GM19043 (cell line): Measurements from ENCODE around the gene SLCO2A1.

Experiments used
- ATAC-seq: cut with Tn5 transposase; IDR thresholded peaks from one replicate; pipeline ENCODE4 v1.9.1; 2021; ENCODE audit warnings: low read depth; ENCODE audit not compliant: unreplicated experiment

The SLCO2A1 gene

DNA sequence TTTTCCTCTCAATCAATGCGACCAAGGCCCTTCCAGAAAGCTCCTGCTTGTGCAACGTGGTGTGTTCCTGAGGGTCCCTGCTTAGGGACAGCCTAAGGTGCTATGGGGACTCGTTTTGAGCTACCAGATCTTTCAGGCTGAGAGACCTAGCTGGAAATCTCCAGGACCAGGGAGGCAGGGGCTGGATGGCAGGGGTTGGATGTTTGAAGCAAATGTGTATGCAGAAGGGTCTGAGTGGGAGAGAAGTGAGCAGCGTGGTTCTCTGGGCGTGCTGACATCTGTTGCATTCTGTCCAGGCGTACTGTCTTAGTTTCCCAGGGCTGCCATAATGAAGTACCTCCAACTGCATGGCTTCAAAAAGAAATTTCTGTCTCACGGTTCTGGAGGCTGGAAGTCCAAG is 31.7 kb upstream of the SLCO2A1 start:
- ATAC-seq: no peak

DNA sequence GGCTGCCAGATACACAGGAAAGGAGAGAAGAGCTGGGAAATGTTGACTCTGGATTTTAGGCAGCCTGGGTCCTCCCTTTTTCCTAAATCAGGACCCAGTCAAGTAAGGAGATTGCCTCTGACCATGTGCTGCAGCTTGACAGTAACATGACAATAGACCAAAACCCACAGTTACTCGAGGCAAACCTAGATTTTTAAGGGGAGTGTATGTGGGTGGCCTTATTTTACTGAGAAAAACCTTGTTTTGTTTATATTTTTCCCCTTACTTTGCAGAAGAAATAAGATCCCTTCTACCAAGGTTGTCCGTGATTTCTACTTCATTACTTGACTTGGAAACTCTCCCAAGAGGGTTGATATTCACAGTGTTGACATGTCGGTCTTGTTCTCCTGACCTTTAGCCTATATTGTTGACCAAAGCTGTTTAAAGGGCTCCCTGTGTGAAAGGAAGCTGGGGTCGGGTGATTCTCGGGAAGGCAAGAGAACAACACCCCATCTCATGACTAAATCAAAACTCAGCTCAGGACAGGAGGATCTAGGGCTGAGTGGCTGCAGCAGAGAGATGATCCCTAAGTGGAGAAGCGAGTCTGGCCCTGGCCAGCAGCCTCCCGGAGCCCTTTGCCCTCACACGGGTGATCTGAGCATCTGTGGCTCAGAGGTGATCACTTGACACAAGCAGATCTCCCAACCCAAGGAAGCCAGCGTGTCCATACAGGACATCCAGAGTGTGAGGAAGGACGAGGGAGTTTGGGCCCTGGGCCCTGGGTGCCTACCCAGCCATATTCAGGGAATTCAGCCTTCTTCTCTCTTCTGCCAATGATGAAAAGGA is 31.0 kb upstream of the SLCO2A1 start:
- no peak for ATAC-seq

DNA sequence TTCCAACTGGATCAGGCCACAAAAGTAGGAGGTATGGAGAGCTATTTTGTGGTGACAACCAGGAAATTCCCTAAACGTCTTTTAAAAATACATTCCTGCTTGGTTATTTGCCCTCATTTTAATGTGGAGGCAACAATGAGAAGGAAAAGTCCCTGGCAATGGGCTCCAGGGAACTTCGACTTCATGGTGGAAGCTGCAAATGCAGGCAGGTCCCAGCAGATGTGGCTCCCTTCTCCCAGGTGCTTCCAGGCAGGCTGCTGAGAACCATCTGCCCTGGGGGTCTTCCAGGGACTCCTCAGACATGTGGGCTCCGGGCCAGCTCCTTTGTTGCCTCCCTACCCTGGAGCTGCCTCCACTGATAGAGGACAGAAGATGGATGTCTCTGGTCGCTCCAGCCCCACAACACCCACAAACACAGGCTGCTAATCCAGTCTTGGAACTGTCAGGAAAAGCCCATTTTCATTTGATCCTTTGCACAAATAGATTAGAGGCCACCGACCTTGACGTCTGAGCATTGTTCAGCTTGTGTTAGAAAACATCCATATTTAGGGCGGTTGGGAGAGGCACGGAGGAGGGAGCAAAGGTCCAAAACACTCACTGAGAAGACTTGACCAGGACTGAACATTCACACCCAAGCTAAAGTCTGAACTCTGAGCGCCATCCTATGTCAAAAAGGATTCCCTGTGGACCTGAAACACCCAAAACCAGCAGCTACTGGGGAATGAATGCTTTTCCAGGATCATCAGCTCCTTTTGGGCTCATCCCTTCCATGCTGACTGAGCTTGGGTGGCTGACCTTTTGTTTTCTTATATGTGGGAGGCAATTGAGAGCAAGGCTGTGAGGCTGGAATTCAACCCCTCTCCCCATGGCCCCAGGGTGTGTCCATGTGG is 30.2 kb upstream of the SLCO2A1 start:
- no peak for ATAC-seq

DNA sequence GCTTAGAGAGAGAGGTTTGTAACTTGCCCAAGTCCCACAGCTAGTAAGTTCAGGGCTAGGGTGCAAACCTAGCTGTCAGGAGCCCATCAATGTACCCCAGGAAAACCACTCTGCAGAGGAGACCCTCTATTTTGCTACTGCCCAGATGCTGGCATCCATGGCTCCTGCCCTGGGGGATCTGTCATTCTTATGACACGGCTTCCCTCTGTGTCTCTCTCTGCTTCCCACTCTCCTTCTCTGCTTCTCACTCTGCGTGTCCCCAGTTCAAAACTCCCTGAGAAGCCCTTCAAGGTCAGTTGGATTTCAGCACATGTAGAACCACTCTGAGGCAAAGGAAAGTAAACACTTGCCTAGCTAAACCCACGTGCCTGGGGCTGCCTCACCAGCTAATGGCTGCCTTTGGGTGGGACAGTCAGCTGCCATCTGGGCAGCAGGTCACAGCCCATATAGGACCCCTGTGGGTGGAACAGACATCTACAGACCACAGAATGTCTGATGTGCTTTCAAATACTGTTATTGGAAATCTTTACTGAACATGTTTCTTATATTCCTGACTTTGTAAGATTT is 29.4 kb upstream of the SLCO2A1 start:
- no peak for ATAC-seq

DNA sequence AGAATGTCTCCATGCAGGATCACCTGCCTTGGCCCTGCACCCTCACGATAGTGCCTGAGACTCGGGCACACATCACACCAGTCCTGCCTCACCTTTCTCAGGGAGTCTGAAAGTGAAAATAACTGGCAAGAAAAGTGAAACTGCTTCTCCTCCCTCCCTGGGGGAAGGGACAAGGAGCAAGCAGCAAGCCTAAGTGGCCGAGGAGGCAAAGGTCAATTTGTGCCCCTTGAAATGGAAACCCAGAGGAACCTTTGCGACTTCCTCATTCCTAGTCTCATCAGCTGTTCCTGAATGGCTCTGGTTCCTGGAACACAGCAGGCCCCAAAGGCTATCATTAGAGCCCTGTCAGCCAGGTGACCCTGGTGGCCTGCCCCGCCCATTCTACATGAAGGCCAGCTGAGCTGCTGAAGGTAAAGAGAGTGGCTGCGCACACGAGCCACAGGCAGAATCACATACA is 28.0 kb upstream of the SLCO2A1 start:
- no peak for ATAC-seq

DNA sequence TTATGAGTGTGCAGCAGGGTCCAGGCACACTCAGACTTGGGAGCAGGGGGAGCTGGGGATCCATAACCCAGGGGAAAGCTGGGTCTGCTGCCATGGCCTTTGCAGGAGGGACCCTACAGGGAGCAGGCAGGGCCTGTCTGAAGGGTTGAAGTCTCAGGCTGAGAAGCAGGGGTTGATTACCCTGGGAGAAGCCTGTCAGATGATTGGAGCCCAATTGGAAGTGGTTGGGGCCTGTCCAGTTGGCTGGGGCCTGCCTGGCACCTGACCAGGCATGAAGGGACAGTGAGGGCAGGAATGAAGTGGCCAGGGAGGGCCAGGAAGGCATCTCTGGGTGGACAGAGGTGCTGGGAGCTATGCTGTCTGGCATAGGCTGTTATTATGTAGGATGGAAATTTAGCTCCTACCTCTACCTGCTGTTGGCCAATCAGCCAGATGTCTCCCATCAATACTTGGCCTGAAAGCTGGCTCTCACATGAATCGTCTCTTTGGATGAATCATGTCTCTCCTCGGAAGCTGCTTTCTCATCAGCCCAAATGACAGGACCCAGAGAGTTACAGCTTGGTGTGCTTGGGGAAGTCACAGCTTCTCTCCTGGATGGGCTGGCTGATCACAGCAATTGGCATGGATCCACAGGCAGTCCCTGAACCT is 27.4 kb upstream of the SLCO2A1 start:
- no peak for ATAC-seq

DNA sequence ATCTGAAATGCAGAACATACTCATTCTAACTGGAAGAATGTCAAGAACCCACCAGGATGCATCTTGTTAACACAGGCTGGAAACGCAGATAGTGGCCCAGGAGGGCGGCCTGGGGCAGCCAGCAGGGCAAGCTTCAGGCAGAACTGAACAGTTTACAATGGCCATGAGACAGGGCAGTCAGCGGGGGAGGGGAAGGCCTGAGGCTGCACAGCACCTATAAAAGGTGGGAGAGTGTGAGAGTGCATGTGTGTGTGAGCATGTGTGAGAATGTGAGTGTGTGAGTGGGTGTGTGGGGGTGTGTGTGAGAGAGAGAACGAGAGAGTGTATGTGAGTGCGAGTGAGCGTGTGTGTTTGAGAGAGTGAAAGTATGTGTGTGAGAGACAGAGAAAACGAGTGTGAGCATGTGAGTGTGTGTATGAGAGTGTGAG is 26.8 kb upstream of the SLCO2A1 start:
- no peak for ATAC-seq

DNA sequence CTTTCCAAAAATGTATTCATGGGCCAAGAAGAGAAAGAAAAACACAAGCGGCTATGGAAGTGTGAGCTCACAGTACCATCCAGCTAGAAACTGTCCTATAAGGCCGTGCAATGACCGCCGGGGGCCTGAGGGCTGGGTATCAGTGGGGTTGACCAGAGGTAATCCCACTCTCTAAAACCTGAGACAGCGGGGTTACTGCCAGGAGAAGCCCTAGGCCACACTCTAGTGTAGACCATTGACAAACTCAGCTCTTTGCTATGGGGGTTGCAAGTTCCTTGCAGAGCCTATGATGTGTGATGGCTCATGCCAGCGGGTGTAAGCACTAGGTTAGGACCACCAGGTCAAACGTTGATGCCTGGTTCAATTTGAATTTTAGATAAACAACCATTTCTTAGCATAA is 25.9 kb upstream of the SLCO2A1 start:
- no peak for ATAC-seq

DNA sequence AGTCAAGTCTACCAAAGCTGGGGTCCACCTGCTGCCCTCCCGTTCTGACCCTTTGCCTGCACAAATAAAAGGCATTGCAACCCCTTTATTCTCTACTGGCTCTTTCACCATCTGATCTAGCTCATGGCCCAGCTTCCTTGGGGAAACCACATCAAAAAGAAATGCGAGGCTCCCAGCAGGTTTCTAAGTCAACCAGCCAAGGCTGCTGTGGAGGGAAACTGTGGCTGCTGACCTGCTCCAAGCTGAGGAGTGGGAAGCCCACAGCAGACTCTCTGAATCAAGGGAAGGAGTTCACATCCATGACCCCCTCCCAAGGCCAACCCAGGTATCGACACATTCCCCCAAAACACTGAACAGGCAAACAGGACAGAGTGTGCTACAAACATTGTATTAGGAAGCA is 25.2 kb upstream of the SLCO2A1 start:
- no peak for ATAC-seq

DNA sequence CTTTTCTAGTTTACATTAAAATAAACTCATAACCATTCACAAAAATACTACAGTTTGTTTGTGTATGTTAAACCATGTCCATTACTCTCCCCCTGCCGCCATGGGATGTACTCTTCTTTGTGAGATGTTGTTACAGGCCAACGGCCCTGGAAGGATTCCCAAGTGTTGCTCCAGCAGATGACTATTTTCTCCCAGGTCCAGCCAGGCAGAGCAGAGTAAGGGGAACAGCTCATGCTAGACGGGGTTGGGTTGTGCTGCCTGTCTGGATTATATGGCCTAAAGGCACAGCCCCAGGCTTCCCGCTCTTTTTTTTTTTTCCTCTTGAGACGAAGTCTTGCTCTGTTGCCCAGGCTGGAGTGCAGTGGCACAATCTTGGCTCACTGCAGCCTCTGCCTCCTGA is 24.5 kb upstream of the SLCO2A1 start:
- ATAC-seq: no peak

DNA sequence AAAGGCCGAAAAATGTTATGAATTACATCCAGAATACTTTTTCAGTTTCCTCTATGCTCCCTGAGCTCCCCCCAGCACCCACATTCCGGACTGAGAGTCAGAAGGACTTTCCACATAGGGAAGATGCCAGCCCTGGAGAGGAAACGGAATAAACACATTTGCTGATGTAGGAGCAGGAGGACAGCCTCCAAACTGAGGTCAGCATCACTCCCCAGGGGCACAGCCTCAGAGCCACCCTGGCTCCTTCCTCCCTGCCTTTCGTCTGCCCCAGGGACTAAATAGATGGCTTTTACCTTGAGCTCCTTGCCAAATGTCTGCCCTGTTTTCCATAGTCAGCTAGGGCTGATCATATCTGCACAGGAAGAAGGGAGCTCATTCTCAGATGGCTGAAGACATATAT is 22.6 kb upstream of the SLCO2A1 start:
- no peak for ATAC-seq

DNA sequence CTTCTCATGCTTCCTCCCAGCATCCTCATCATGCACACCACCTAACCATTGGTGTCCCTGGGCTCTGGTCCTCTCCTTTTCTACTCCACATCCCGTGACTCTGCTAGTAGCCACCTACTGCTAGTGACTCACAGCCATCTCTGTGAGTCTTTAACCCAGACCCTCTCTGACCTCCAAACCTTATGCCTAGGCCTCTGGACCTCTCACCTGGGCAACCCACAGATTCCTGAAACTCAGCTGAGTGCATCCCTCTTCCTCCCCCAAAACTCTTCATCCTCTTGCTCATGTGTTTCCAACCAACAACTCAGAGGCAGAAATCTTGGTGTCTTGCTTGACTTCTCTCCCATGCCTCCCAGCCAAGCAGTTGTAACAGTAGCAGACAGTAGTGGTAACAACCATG is 20.0 kb upstream of the SLCO2A1 start:
- no peak for ATAC-seq

DNA sequence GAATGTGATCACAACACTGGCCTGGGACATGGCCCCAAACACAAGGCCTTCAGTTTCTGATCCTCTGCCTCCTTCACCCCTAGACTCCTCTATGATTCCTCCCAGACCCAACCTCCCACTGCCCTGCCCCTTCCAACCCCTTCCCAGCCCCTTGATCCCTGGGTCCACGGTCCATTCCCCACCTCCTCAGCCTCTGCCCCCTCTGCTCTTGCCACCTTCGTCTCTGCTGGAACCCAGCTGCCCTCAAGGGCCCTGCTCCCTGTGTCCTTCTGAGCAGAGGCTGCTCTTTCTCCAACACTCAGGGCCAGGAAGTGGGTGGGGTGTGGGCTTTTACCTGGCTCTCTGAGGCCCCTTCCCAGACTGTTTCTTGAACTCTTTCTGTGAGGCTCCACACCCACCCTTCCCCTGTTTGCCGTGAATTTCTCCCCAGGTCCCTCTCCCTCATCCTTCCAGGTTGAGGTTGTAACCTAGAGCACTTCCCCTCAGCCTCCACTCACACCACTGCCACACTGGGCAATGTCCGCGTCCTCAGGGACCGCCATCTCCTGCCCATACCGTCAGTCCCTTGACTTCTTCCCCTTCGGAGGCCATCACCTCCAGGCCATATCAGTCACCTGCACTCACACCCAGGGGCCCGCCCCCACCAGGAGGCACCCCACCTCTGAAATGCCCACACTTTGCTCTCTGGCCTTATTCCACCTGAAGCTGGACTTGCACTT is 18.7 kb upstream of the SLCO2A1 start:
- no peak for ATAC-seq

DNA sequence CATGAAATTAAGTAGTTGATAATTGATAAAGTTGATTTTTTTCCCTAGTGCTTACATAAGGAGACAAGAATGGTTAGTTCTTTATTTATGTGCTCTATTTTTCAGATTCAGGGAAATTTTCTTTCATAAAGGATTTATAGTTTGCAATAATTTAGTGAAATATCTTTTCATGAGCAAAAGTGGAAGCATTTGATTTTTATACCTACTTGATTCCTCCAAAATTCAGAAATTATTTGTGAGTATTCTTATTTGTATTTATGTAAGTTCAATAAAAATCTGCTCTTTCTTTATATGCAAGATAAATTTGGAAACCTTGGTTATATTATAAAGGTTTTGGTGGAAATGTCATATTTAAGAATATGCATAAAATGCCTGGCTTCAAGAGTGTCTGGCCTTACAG is 14.7 kb upstream of the SLCO2A1 start:
- ATAC-seq: no peak

DNA sequence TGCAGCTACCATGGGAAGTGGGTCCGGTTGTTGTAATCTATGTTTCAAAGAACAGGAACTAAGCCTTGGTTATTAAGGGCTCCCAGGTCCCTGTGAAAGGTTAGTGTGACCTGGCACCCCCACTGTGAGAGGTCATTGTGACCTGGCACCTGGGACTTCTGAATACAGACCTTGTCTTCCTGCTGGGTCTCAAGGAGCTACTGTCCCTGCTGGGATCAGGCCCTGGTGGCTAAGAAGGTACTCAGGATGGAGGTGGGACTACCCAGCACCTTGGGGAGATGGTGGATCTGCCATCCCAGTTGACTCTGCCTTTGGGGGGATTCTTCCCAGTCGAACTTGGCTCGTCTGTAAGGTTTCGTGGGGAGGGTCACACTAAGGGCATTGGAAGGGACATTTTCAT is 10.3 kb upstream of the SLCO2A1 start:
- no peak for ATAC-seq

DNA sequence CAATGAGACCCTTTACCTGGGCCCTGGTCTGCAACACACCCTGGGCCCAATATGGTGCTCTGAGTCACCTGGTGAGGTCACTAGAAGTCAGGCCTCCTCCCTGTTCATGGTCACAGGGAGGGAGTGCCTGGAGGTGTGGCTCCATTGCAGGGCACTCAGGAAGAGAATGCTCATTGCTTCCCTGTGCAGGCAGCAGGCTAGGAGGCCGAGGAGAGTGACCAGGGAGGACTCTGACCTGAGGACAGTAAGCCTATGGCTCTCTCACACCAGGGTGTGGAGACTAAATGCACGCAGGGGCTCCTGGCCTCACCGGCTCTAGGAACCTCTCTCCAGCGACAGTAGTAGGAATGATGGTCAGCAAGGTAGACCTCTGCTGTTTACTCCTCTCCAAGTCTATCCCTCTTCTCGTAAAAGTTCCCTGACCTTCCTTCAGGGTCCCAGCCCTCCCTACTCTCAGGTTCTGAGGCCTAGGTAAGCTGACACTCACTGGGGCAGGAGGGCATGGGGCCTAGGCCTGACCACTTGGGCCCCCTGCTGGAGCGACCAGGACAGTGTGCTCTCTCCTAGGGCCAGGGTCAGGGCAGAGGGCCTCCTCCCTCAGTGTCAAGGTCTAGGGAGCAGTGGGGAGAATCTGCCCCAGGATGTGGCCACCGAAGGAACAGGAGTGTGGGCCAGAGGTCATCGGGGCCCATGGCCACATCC is 9.6 kb upstream of the SLCO2A1 start:
- ATAC-seq: no peak

DNA sequence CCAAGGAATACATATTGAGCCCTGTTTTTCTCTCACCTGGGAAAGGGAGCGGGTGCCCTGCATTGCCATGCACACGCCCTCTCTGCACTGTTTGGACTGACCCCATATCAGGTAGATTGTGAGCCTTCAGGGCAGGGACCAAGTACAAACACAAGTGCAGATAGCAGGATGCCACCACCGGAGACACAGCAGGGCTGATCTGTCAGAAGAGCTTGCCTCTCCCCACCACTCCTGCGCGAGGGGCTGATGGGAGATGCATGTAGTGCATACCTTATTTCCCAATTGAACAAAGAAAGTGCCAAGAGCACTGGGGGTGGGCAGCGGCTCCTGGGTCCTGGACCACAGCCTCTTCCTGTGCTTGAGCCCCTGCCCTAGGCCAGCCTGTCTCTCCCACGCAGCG is 9.0 kb upstream of the SLCO2A1 start:
- ATAC-seq: no peak

DNA sequence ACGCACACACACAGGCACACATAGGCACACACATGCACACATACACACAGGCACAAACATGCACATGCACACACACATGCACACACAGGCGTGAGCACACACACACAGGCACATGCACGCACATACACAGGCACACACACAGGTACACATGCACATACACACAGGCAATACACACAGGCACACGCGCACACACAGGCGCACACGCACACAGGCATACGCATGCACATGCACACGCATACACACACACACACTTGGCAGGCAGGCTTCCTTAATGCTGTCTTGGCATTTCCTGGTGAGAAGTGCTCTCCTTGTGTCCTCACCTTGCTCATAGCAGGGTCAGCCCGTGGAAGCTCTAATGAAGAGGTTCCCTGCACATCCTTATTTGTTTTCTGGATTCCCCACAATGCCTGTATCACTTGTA is 8.4 kb upstream of the SLCO2A1 start:
- no peak for ATAC-seq

DNA sequence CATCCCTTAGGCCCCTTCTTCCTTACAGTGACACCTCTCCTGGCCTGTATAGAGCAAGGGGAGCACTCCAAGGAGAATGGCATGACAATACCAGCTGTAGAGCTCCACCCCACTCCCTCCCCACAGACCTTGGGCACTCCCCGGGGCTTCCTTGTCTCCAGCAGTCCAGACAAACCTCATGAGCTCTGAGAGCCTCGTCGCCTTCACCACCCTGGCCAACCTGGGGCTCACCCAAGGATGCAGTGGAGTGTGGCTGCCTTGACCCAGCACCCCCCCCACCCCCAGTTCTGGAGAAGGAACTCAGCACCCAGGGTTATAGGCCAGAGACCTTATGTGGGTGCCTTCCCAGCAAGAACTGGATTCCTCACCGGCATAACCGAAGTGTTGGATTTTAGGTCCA is 7.4 kb upstream of the SLCO2A1 start:
- ATAC-seq: no peak

DNA sequence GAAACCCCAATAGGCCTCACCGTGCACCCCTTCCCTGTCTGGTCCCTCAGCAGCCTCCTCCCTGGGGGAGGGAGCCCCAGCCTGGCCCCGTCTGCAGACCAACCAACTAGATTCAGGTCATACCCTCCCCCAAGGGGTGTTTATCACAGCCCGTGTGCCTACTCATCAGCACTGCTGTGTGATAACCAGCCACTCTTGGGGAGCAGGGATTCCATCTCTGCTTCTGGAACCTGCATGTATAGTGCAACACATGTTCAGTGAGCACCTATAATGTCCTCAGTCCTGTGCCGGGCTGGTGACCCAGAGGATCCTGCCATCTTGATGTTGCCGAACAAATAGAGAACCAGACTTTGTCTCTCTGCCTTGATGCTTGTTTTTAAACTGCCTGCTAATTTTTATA is 6.6 kb upstream of the SLCO2A1 start:
- no peak for ATAC-seq
